ENCODE results near the gene GBP1. TPM values are rescaled to one million over a fixed set of nuclear protein-coding genes. Genes with fewer than 3 reads are reported as not detected.
"Not testable (repeated sequence)": the region's sequence is repeated elsewhere in the genome, so short reads cannot be mapped to it uniquely, and the experiment has no call there.

GBP1 gene
- total RNA-seq, 1 donor from 2014 or later = 8.3 TPM

- intact Hi-C loops (cut with DNase I) = no loop called here
- peak; percentile 53 for ATAC-seq
- DNase-seq (ENCODE audit: missing footprints) = no peak
Measured at GRCh38 chr1:89064632-89065031, 376 bp downstream of the GBP1 start.

- intact Hi-C loops (cut with DNase I) = no loop called here
- DNase-seq (ENCODE audit: missing footprints) (no peak), ATAC-seq (no peak)
Measured at GRCh38 chr1:89063094-89063493, 1.9 kb downstream of the GBP1 start.

- intact Hi-C loops (cut with DNase I) = no loop called here
- DNase-seq (ENCODE audit: missing footprints) (no peak), ATAC-seq (no peak)
Measured at GRCh38 chr1:89060091-89060490, 4.9 kb downstream of the GBP1 start.

- intact Hi-C loops (cut with DNase I) = no loop called here
- no peak for DNase-seq (ENCODE audit: missing footprints)
- ATAC-seq = no peak
Measured at GRCh38 chr1:89051955-89052312, 13.1 kb downstream of the GBP1 start.

- no peak for ATAC-seq
- DNase-seq (ENCODE audit: missing footprints) = no peak
- intact Hi-C loops (cut with DNase I) = no loop called here
Measured at GRCh38 chr1:89051300-89051954, 13.6 kb downstream of the GBP1 start.

GRCh38 chr1:89050649-89051033, 14.4 kb downstream of the GBP1 start:
- intact Hi-C loops (cut with DNase I) = no loop called here
- ATAC-seq (no peak), DNase-seq (ENCODE audit: missing footprints) (no peak)

GRCh38 chr1:89049901-89050648, 14.9 kb downstream of the GBP1 start:
- DNase-seq (ENCODE audit: missing footprints); intact Hi-C loops (cut with DNase I); ATAC-seq: not testable (repeated sequence)

GRCh38 chr1:89049187-89049586, 15.8 kb downstream of the GBP1 start:
- intact Hi-C loops (cut with DNase I); DNase-seq (ENCODE audit: missing footprints); ATAC-seq: not testable (repeated sequence)

- ATAC-seq = no peak
- DNase-seq (ENCODE audit: missing footprints) = no peak
- intact Hi-C loops (cut with DNase I) = no loop called here
Measured at GRCh38 chr1:89047734-89048133, 17.3 kb downstream of the GBP1 start.

GRCh38 chr1:89046318-89047183, 18.5 kb downstream of the GBP1 start:
- ATAC-seq; DNase-seq (ENCODE audit: missing footprints); intact Hi-C loops (cut with DNase I): not testable (repeated sequence)

- ATAC-seq = no peak
- intact Hi-C loops (cut with DNase I) = no loop called here
- DNase-seq (ENCODE audit: missing footprints) = no peak
Measured at GRCh38 chr1:89044970-89045721, 19.9 kb downstream of the GBP1 start.

- ATAC-seq (no peak), DNase-seq (ENCODE audit: missing footprints) (no peak)
- intact Hi-C loops (cut with DNase I) = no loop called here
Measured at GRCh38 chr1:89043940-89044339, 21.1 kb downstream of the GBP1 start.

- no peak for ATAC-seq
- intact Hi-C loops (cut with DNase I) = no loop called here
- DNase-seq (ENCODE audit: missing footprints) = no peak
Measured at GRCh38 chr1:89042491-89042890, 22.5 kb downstream of the GBP1 start.

- DNase-seq (ENCODE audit: missing footprints) (no peak), ATAC-seq (no peak)
- intact Hi-C loops (cut with DNase I) = no loop called here
Measured at GRCh38 chr1:89041721-89042120, 23.3 kb downstream of the GBP1 start.

- no peak for ATAC-seq
- intact Hi-C loops (cut with DNase I) = no loop called here
Measured at GRCh38 chr1:89041119-89041641, 23.8 kb downstream of the GBP1 start.

GRCh38 chr1:89040315-89040626, 24.7 kb downstream of the GBP1 start:
- DNase-seq (ENCODE audit: missing footprints) (no peak), ATAC-seq (no peak)
- intact Hi-C loops (cut with DNase I) = no loop called here

More at GRCh38 chr1:89041119-89041641, 23.8 kb downstream of the GBP1 start:
- no peak for DNase-seq (ENCODE audit: missing footprints)

- ATAC-seq = no peak
- intact Hi-C loops (cut with DNase I) = no loop called here
Measured at GRCh38 chr1:89037186-89037585, 27.8 kb downstream of the GBP1 start.

GRCh38 chr1:89035080-89035479, 29.9 kb downstream of the GBP1 start:
- ATAC-seq = no peak
- intact Hi-C loops (cut with DNase I) = no loop called here
- DNase-seq (ENCODE audit: missing footprints) = no peak

More at GRCh38 chr1:89037186-89037585, 27.8 kb downstream of the GBP1 start:
- DNase-seq (ENCODE audit: missing footprints) = no peak

GRCh38 chr1:89034004-89034403, 31.0 kb downstream of the GBP1 start:
- ATAC-seq; DNase-seq (ENCODE audit: missing footprints); intact Hi-C loops (cut with DNase I): not testable (repeated sequence)

All from Right ventricle myocardium inferior (tissue), 1 donor.